GM18526 (cell line): Measurements from ENCODE around the gene TMEFF1.

Source experiments
- POLR2A ChIP-seq: IDR thresholded peaks from 3 replicates; pipeline ENCODE4 v1.6.1; 2011; ENCODE audit not compliant: insufficient read length; ENCODE audit errors: extremely low read depth

The TMEFF1 gene

GRCh38 chr9:100443781-100444768 lies 28.9 kb upstream of the TMEFF1 start:
- no peak for TF ChIP-seq POLR2A

GRCh38 chr9:100445161-100445902 lies 27.6 kb upstream of the TMEFF1 start:
- no peak for TF ChIP-seq POLR2A

- TF ChIP-seq POLR2A, result no peak
Observed at GRCh38 chr9:100445903-100446549, 26.9 kb upstream of the TMEFF1 start.

DNA sequence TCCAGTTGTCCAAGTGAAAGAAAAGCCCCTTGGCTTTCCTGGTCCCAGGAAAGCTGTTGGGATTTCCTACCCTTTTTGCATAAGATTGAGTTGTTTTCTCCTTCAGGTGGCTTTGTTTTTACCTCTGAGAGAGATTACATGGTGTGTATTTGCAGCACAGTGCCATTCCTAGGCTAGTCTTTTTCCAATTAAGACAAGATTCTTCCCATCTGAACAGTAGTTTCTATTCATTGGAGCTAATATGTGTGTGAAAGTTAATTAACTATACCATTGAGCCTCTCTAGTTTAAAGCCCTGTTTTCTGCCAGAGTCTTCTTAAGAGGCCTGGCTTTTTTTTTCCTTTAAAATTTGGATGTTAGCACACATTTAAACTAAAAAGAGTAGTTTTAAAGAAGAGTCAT lies 25.9 kb upstream of the TMEFF1 start:
- TF ChIP-seq POLR2A, result no peak

- no peak for TF ChIP-seq POLR2A
Observed at GRCh38 chr9:100448266-100448665, 24.7 kb upstream of the TMEFF1 start.

DNA sequence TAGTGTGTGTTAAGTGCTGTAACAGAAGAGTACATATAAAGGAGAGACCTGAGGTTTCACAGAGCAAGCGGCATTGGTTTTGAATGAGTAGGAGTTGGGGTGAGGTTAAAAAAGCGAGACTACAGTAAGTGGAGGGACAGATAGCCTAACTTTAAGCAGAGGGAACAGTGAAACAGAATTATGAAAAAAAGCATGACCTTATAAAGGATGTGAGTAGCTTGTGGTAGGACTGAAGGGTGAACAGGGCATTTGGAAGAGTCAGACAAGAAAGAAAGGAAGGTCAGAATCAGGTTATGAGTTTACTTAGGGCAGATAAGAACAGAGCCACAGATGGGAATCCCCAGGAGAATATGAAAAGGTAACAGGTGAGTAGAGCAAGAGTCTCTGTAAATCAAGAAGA lies 23.5 kb upstream of the TMEFF1 start:
- TF ChIP-seq POLR2A, result no peak

DNA sequence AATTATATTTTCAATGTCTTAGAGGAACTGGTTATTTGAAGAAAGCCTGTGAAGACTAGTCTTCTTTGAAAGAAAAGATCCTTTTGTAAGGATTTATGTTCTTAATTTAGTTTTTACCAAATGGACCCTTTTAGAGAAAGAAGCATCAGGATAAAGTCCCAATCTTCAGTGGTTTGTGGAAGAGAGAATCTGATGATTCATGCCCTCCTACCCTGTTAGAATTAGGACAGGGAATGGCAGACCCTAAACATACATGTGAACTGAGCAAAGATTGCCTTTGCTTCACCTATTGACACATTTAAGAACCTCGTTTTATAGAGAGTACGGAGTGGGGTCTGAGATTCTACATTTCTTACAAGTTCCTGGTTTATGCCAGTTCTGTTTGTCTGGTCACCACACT lies 20.1 kb upstream of the TMEFF1 start:
- no peak for TF ChIP-seq POLR2A

DNA sequence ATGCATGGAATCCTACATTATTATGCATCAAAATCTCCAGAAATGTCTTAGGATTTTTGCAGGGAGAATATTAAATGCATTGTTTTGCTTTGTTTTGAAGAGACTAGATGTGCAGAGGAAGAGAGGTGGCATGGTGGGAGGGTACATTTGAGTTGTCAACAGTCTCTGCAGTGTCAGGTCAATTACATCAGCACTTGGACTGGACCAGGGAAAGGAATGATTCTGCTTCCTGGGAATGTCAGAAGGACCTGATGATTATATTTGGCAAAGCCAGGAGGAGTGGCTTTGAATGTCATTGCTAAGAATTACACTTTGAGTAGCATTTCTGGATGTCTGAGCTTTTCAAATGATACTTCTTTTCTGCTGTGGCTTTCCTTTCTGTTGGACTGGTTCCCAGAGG lies 17.5 kb upstream of the TMEFF1 start:
- no peak for TF ChIP-seq POLR2A

DNA sequence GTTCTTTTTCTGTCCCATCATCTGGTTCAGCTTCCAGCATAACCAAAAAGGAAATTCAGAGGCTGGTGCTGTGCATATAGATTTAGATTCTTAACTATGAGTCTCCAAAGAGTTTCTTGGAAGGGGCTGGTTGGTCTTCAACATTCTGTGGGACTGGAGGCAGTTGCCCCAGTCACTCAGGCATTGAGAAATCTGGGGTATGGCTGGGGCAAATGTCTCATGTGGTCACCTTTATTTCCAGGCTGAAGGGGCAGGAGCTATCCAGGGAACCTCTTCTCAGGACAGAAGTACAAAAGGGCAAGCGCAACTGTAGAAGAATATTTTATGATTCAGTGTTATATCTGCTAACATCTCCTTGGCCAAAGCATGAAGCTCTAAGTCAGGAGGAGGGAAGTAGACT lies 15.4 kb upstream of the TMEFF1 start:
- TF ChIP-seq POLR2A, result no peak

DNA sequence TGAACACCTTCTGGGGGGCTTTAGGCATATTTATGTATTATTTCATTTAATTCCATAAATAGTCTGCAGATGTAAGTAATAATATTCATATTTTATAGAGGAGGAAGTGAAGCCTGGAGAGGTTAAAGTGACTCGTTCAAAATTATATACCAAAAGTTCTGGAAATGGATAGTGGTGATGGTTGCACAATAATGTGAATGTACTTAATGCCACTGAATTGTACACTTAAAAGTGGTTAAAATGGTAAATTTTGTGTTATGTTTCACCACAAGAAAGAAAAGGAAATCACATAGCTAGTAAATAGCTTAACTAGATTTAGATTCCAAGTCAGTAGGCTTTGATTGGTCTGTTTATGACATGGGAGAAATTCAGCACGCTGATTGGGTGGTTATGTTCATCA lies 13.0 kb upstream of the TMEFF1 start:
- no peak for TF ChIP-seq POLR2A

DNA sequence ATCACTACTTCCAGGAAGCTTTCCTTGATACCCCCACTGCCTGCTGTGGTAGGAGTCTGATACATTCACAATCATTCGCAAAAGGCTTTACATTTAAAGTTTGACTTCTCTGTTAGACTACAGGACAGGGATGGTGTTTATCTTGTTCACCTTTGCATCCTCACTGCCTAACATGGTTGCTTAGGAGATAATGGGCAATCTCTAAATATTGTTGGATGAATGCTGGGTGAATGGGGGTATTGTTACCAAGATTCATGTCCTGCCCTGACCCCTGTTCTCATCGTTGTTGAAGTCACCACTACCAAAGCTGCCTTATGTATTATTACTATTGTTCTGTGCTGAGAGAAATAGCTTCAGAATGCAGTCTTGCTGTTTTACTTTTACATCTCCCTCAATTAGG lies 7.7 kb upstream of the TMEFF1 start:
- TF ChIP-seq POLR2A, result no peak

GRCh38 chr9:100465761-100466160 lies 7.2 kb upstream of the TMEFF1 start:
- no peak for TF ChIP-seq POLR2A

DNA sequence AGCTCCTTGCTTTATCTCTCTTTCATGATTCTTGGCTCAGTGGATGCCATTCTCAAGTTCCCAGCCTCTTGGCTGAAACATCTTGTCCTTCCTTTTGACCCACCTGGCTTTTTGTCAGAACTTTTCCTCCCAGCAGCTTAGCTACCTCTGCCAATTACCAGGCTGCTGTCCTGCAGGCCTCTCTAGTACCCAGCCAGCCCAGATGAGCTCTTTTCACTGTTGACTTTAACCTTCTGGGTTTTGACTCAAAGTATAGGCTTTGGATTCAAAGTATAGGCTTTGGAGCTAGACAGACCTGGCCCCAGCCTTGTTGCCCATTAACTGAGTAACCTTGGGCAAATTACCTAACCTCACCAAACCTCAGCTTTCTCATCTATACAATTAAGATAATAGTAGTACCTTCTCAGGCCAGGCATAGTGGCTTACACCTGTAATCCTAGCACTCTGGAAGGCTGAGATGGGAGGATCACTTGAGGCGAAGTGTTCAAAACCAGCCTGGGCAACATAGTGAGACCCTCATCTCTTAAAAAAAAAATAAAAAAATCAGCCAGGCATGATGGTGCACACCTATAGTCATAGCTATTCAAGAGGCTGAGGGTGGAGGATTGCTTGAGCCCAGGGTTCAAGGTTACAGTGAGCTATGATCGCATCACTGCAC lies 6.6 kb upstream of the TMEFF1 start:
- TF ChIP-seq POLR2A, result no peak

DNA sequence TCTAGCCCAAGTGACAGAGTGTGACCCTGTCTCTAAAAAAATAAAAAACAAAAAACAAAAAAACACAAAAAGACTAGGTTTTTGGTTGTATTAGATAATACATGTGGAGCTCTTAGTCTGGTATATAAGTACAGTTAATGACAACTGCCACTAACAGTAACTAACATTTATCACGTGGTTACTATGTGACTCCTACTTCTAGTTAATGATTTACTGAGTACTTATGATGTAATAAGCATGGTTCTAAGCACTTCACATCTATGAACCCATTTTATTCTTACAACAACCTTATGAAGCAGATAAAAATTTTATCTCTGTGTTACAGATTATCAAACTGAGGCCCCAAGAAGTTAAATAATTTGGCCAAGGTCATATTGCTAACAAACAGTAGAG lies 6.1 kb upstream of the TMEFF1 start:
- TF ChIP-seq POLR2A, result no peak

- no peak for TF ChIP-seq POLR2A
Observed at GRCh38 chr9:100468041-100468440, 4.9 kb upstream of the TMEFF1 start.

DNA sequence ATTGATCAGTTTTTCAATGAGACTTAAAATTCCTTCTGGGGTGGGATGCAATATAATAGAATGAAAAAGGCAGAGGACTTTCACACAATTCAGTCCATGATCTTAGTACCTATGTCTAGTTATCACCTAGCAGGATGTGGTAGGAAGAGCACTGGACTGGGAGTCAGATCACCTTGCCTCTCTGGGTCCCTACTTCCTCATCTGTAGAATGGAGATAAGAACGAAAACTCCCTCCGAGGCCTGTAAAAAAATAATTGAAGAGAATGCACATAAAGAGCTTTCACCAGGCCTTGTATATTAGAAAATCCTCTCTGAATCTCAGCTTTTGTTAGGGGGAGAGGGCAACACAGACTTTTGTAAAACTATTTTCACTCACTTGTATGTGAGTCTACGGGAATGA lies 681 bp upstream of the TMEFF1 start:
- TF ChIP-seq POLR2A, result no peak
